GM18858 (cell line): ENCODE results near the gene AP3D1.

Experiments used
- ATAC-seq: cut with Tn5 transposase; IDR thresholded peaks from one replicate; pipeline ENCODE4 v1.9.1; 2021; ENCODE audit not compliant: unreplicated experiment

Gene AP3D1

DNA sequence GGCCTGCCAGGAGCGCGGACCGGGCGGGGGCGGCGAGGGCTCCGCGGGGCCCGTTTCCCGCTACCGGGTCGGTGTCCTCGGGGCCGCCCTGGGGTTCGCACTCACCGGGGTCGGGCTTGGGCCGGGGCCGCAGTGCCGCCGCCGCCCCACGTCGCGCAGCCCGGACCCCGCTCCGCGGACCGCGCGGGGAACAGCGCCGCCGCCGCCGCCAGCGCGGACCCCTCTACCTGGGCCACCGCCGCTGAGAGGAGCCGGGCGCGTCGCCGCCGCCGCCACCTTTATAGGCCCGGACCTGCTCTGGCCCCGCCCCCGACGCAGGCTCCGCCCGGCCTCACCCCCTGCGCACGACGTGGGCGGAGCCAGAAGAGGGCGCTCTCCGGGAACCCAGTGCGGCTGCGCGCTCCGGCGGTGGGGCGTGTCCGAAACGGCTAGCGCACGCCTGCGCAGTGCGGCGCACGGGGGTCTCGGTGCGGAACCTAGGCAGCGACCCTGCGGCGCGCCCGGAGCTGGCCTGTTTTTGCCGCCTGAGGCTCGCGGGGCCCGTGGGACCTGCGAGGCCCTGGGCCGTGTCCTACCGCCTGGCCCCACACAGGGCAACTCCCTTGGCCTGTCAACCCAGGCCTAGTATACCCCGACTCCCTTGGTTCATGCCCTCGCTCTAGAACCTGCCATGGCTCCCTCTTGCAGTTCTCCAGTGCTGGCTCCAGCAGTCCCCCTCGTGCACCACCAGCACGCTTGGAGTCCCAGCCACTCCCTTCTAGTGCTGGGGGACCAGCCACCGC, 100.2 kb downstream of the AP3D1 start, which contains the start of gene MKNK2:
TSS of gene MKNK2 (minus strand) at position 254 of the 782 bp plus-strand sequence. CDS start 393 bp downstream, outside the sequence.
- peak; percentile 32 for ATAC-seq
